Measurements from ENCODE around the gene GP5. TPM values are rescaled to one million over a fixed set of nuclear protein-coding genes. Genes with fewer than 3 reads are reported as not detected.

Gene GP5
- total RNA-seq, 1 experiment from 2014 or later = 0.05 TPM

GRCh38 chr3:194395212-194395611 lies 3.9 kb downstream of the GP5 start:
- POLR2A ChIA-PET = no interaction called here

GRCh38 chr3:194392576-194392975 lies 6.5 kb downstream of the GP5 start:
- in situ Hi-C loops (cut with HindIII; ENCODE audit: low pct_unique_long_range_greater_than_20kb, low sequenced_read_pairs) (no loop called here), intact Hi-C loops (cut with micrococcal nuclease; ENCODE audit: unreplicated experiment) (no loop called here)
- Histone ChIP-seq H3K4me1 (ENCODE audit: control insufficient read depth, insufficient read depth, low read length) (no peaks in the 10 kb centered on the region), H3K4me3 (ENCODE audit: low read depth in 2 of 2, low read length in 2 of 2) (no peak overlapping the region), H3K9me3 (ENCODE audit: control insufficient read depth, insufficient read depth, low read depth, low read length) (no peaks in the 10 kb centered on the region; the same call in 1 of the 2 replicates), H3K27ac (ENCODE audit: low read length) (no peak overlapping the region), H3K36me3 (ENCODE audit: control insufficient read depth, insufficient read depth, low read length) (no peaks in the 10 kb centered on the region), H3K27me3 (ENCODE audit: control insufficient read depth, insufficient read depth, low read length) (no peaks in the 10 kb centered on the region; the same call in 1 of the 2 replicates)
- BruUV-seq (replicated peaks) = no TSS peak
- POLR2A ChIA-PET = no interaction called here
- TF ChIP-seq POLR2AphosphoS5 (IDR thresholded peaks at IDR 0.05; ENCODE audit: low read depth, low read length) = no peak
- no peak for TF ChIP-seq SIN3A (IDR thresholded peaks at IDR 0.05; ENCODE audit: borderline replicate concordance, insufficient read depth, low read depth, low read length)
- TF ChIP-seq TCF7L2 (IDR thresholded peaks at IDR 0.05; ENCODE audit: low read depth, low read length) = no peak
- TF ChIP-seq REST (IDR thresholded peaks at IDR 0.05; ENCODE audit: insufficient read depth in 1 of 2, low read depth in 2 of 2, low read length in 1 of 2) = no peak
- no peak for TF ChIP-seq CTCF (IDR thresholded peaks at IDR 0.05)
- CTCF ChIA-PET = no interaction called here
- DNase-seq (ENCODE audit: low read depth, low spot score) (no peak), ATAC-seq (no peak)

More at GRCh38 chr3:194395212-194395611, 3.9 kb downstream of the GP5 start:
- H3K4me1 ChIP-seq (ENCODE audit: control insufficient read depth, insufficient read depth, low read length) = no peaks in the 10 kb centered on the region
- no peaks in the 10 kb centered on the region; the same call in 1 of the 2 replicates for H3K27me3 ChIP-seq (ENCODE audit: control insufficient read depth, insufficient read depth, low read length)
- no peaks in the 10 kb centered on the region; the same call in 1 of the 2 replicates for H3K9me3 ChIP-seq (ENCODE audit: control insufficient read depth, insufficient read depth, low read depth, low read length)
- no peaks in the 10 kb centered on the region for H3K36me3 ChIP-seq (ENCODE audit: control insufficient read depth, insufficient read depth, low read length)
- in situ Hi-C loops (cut with HindIII; ENCODE audit: low pct_unique_long_range_greater_than_20kb, low sequenced_read_pairs) = no loop called here
- TF ChIP-seq SIN3A (IDR thresholded peaks at IDR 0.05; ENCODE audit: borderline replicate concordance, insufficient read depth, low read depth, low read length) (no peak), TCF7L2 (IDR thresholded peaks at IDR 0.05; ENCODE audit: low read depth, low read length) (no peak), REST (IDR thresholded peaks at IDR 0.05; ENCODE audit: insufficient read depth in 1 of 2, low read depth in 2 of 2, low read length in 1 of 2) (no peak), POLR2AphosphoS5 (IDR thresholded peaks at IDR 0.05; ENCODE audit: low read depth, low read length) (no peak), CTCF (IDR thresholded peaks at IDR 0.05) (no peak)
- no peak overlapping the region for H3K27ac ChIP-seq (ENCODE audit: low read length)
- intact Hi-C loops (cut with micrococcal nuclease; ENCODE audit: unreplicated experiment) = no loop called here
- no peak for ATAC-seq
- CTCF ChIA-PET = no interaction called here
- no TSS peak for BruUV-seq (replicated peaks)
- DNase-seq (ENCODE audit: low read depth, low spot score) = no peak
- H3K4me3 ChIP-seq (ENCODE audit: low read depth in 2 of 2, low read length in 2 of 2) = no peak overlapping the region
